Germinal center (tissue), 1 donor: Measurements from ENCODE around the gene SUPT3H.
"Not testable (repeated sequence)": the region's sequence is repeated elsewhere in the genome, so short reads cannot be mapped to it uniquely, and the experiment has no call there.

ENCODE experiments used
- DNase-seq: peaks from one replicate; pipeline ENCODE4 v3.0.0; 2012; ENCODE audit warnings: mixed read lengths, low spot score

Gene SUPT3H

GRCh38 chr6:45054610-45055009 lies 323.1 kb downstream of the SUPT3H start:
- DNase-seq: no peak

- DNase-seq: no peak
Measured at GRCh38 chr6:45052325-45052724, 325.4 kb downstream of the SUPT3H start.

- no peak for DNase-seq
Measured at GRCh38 chr6:45049188-45049843, 328.4 kb downstream of the SUPT3H start.

- DNase-seq: no peak
Measured at GRCh38 chr6:45047573-45047972, 330.2 kb downstream of the SUPT3H start.

GRCh38 chr6:45045253-45045601 lies 332.5 kb downstream of the SUPT3H start:
- no peak for DNase-seq

GRCh38 chr6:45044510-45045252 lies 333.1 kb downstream of the SUPT3H start:
- no peak for DNase-seq

GRCh38 chr6:45044086-45044485 lies 333.6 kb downstream of the SUPT3H start:
- no peak for DNase-seq

GRCh38 chr6:45042673-45043072 lies 335.1 kb downstream of the SUPT3H start:
- not testable (repeated sequence) for DNase-seq

- DNase-seq: no peak
Measured at GRCh38 chr6:45038226-45038625, 339.5 kb downstream of the SUPT3H start.

- no peak for DNase-seq
Measured at GRCh38 chr6:45036103-45036502, 341.6 kb downstream of the SUPT3H start.

GRCh38 chr6:45032426-45032825 lies 345.3 kb downstream of the SUPT3H start:
- DNase-seq: no peak

GRCh38 chr6:45031601-45032000 lies 346.1 kb downstream of the SUPT3H start:
- no peak for DNase-seq

GRCh38 chr6:45027126-45027525 lies 350.6 kb downstream of the SUPT3H start:
- no peak for DNase-seq

GRCh38 chr6:45026003-45026516 lies 351.7 kb downstream of the SUPT3H start:
- DNase-seq: no peak

- DNase-seq: no peak
Measured at GRCh38 chr6:45024610-45025009, 353.1 kb downstream of the SUPT3H start.

GRCh38 chr6:45021676-45022075 lies 356.1 kb downstream of the SUPT3H start:
- DNase-seq: no peak

GRCh38 chr6:45012687-45013086 lies 365.0 kb downstream of the SUPT3H start:
- no peak for DNase-seq

- no peak for DNase-seq
Measured at GRCh38 chr6:45009576-45009975, 368.2 kb downstream of the SUPT3H start.

- no peak for DNase-seq
Measured at GRCh38 chr6:45006893-45007292, 370.8 kb downstream of the SUPT3H start.

GRCh38 chr6:45003961-45004360 lies 373.8 kb downstream of the SUPT3H start:
- DNase-seq: no peak

- no peak for DNase-seq
Measured at GRCh38 chr6:45003387-45003786, 374.3 kb downstream of the SUPT3H start.

- DNase-seq: no peak
Measured at GRCh38 chr6:45002390-45003105, 375.2 kb downstream of the SUPT3H start.

- no peak for DNase-seq
Measured at GRCh38 chr6:45001663-45002062, 376.1 kb downstream of the SUPT3H start.
